Measurements from ENCODE around the gene YIPF7. TPM values are rescaled to one million over a fixed set of nuclear protein-coding genes. Genes with fewer than 3 reads are reported as not detected.

The YIPF7 gene
- polyA plus RNA-seq, 1 of the 3 experiments (the other 2 are of a cell fraction) = not detected

GRCh38 chr4:44663539-44664263 lies 12.3 kb upstream of the YIPF7 start (continued):
- TF ChIP-seq MXI1 (IDR thresholded peaks at IDR 0.05; ENCODE audit: low read depth, low read length) (no peak), RFX5 (IDR thresholded peaks at IDR 0.05; ENCODE audit: low read length) (no peak), TAF1 (IDR thresholded peaks at IDR 0.05; ENCODE audit: borderline replicate concordance, low read depth, low read length) (no peak), RXRA (IDR thresholded peaks at IDR 0.05; ENCODE audit: borderline replicate concordance, low read depth) (no peak), FOXJ3 (CRISPR knock-in tag; IDR thresholded peaks at IDR 0.05) (no peak)
- TF ChIP-seq, protein P1, sequence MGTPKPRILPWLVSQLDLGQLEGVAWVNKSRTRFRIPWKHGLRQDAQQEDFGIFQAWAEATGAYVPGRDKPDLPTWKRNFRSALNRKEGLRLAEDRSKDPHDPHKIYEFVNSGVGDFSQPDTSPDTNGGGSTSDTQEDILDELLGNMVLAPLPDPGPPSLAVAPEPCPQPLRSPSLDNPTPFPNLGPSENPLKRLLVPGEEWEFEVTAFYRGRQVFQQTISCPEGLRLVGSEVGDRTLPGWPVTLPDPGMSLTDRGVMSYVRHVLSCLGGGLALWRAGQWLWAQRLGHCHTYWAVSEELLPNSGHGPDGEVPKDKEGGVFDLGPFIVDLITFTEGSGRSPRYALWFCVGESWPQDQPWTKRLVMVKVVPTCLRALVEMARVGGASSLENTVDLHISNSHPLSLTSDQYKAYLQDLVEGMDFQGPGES (IDR thresholded peaks at IDR 0.05; ENCODE audit: low read depth, low read length) = no peak

DNA sequence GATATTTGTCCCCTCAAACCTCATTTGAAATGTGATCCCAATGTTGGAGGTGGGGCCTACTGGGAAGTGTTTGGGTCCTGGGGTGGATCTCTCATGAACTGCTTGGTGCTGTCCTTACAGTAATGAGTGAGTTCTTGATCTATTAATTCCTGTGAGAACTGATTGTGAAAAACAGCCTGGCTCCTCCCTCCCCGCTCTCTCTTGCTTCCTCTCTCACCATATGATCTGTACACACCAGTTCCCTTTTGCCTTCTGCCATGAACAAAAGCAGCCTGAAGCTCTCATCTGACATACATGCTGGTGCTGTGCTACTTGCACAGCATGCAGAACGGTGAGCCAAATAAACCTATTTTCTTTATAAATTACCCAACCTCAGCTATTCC lies 11.2 kb upstream of the YIPF7 start:
- Histone ChIP-seq H3K27ac (ENCODE audit: low read depth in 2 of 2, low read length in 1 of 2) (no peak overlapping the region), H3K36me3 (replicated peaks in 1 of 2; ENCODE audit: control insufficient read depth in 1 of 2, insufficient read depth in 2 of 2, low read length in 1 of 2) (no peaks in the 10 kb centered on the region), H3K4me2 (no peak overlapping the region), H3K4me3 (ENCODE audit: low read depth in 2 of 2, low read length in 1 of 2) (no peak overlapping the region), H3K79me2 (ENCODE audit: insufficient read depth) (no peaks in the 10 kb centered on the region), H3K9me2 (no peaks in the 10 kb centered on the region), H3F3A (replicated peaks; ENCODE audit: insufficient read depth) (no peaks in the 10 kb centered on the region), H3K4me1 (ENCODE audit: control insufficient read depth in 1 of 2, insufficient read depth in 2 of 2, low read depth in 1 of 2, low read length in 1 of 2) (no peaks in the 10 kb centered on the region), H2AFZ (ENCODE audit: low read depth) (no peak overlapping the region), H3K9ac (no peak overlapping the region), H3K27me3 (ENCODE audit: insufficient read depth) (no peaks in the 10 kb centered on the region; the same call in 1 of the 2 replicates), H4K20me1 (ENCODE audit: insufficient read depth) (no peaks in the 10 kb centered on the region), H3K9me3 (no peaks in the 10 kb centered on the region)
- ChIA-PET CTCF (no interaction called here), POLR2A (no interaction called here)
- no peak for DNase-seq
- WGBS (ENCODE audit: low lambda C conversion rate) = 49% methylated on average over 2 of the region's 2 CpGs
- TF ChIP-seq, protein P2, sequence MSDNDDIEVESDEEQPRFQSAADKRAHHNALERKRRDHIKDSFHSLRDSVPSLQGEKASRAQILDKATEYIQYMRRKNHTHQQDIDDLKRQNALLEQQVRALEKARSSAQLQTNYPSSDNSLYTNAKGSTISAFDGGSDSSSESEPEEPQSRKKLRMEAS (IDR thresholded peaks at IDR 0.05; ENCODE audit: low read depth) = no peak
- TF ChIP-seq, protein P3, sequence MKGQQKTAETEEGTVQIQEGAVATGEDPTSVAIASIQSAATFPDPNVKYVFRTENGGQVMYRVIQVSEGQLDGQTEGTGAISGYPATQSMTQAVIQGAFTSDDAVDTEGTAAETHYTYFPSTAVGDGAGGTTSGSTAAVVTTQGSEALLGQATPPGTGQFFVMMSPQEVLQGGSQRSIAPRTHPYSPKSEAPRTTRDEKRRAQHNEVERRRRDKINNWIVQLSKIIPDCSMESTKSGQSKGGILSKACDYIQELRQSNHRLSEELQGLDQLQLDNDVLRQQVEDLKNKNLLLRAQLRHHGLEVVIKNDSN (IDR thresholded peaks at IDR 0.05; ENCODE audit: borderline replicate concordance, low read depth) = no peak
- TF ChIP-seq TCF12 (IDR thresholded peaks at IDR 0.05) (no peak), NFIC (IDR thresholded peaks at IDR 0.05; ENCODE audit: borderline replicate concordance) (no peak), JUND (IDR thresholded peaks at IDR 0.05) (no peak), GABPA (IDR thresholded peaks at IDR 0.05; ENCODE audit: low read depth) (no peak), ZBTB33 (IDR thresholded peaks at IDR 0.05; ENCODE audit: borderline replicate concordance, low read depth) (no peak), FOSL2 (IDR thresholded peaks at IDR 0.05; ENCODE audit: borderline replicate concordance, low read depth) (no peak), REST (IDR thresholded peaks at IDR 0.05; ENCODE audit: low read depth, low read length) (no peak), RFX5 (IDR thresholded peaks at IDR 0.05; ENCODE audit: low read length) (no peak), TEAD4 (IDR thresholded peaks at IDR 0.05; ENCODE audit: borderline replicate concordance, insufficient read depth) (no peak), GATA2 (CRISPR knock-in tag; IDR thresholded peaks at IDR 0.05) (no peak), ELF1 (IDR thresholded peaks at IDR 0.05) (no peak), RCOR1 (IDR thresholded peaks at IDR 0.05; ENCODE audit: low read length) (no peak), RXRA (IDR thresholded peaks at IDR 0.05; ENCODE audit: borderline replicate concordance, low read depth) (no peak)
- TF ChIP-seq, protein P4, sequence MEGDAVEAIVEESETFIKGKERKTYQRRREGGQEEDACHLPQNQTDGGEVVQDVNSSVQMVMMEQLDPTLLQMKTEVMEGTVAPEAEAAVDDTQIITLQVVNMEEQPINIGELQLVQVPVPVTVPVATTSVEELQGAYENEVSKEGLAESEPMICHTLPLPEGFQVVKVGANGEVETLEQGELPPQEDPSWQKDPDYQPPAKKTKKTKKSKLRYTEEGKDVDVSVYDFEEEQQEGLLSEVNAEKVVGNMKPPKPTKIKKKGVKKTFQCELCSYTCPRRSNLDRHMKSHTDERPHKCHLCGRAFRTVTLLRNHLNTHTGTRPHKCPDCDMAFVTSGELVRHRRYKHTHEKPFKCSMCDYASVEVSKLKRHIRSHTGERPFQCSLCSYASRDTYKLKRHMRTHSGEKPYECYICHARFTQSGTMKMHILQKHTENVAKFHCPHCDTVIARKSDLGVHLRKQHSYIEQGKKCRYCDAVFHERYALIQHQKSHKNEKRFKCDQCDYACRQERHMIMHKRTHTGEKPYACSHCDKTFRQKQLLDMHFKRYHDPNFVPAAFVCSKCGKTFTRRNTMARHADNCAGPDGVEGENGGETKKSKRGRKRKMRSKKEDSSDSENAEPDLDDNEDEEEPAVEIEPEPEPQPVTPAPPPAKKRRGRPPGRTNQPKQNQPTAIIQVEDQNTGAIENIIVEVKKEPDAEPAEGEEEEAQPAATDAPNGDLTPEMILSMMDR (IDR thresholded peaks at IDR 0.05) = no peak
- TF ChIP-seq, protein P1 (IDR thresholded peaks at IDR 0.05; ENCODE audit: low read depth, low read length) = no peak
